ENCODE data around the gene CASP12.

- TF ChIP-seq CTCF (IDR thresholded peaks at IDR 0.05) (no peak), POLR2A (IDR thresholded peaks at IDR 0.05) (no peak)
These were observed 17.0 kb downstream of the CASP12 start for GRCh38 chr11:104881117-104881794.
